Breast epithelium (tissue), 3 donors: Measurements from ENCODE around the gene UMOD.

ENCODE experiments used
- CTCF ChIP-seq, 3 donors: fragments of 450-650 bp; IDR thresholded peaks; one replicate each; pipeline ENCODE4 v1.5.1; 2016 to 2017; ENCODE audit warnings: antibody characterized with exemption in 3 of 3, mild to moderate bottlenecking in 3 of 3, moderate library complexity in 3 of 3
- POLR2A ChIP-seq: fragments of 450-650 bp; IDR thresholded peaks from one replicate; pipeline ENCODE4 v1.6.1; 2016; ENCODE audit warnings: antibody characterized with exemption, mild to moderate bottlenecking, moderate library complexity

GRCh38 chr16:20395946-20396345, 43.4 kb upstream of the UMOD start:
- no peak for TF ChIP-seq CTCF (IDR thresholded peaks at IDR 0.05)
- TF ChIP-seq POLR2A = no peak
